HG03565 (cell line): Measurements from ENCODE around the gene GGT5.
"Not testable (repeated sequence)": the region's sequence is repeated elsewhere in the genome, so short reads cannot be mapped to it uniquely, and the experiment has no call there.

Experiments used
- ATAC-seq: cut with Tn5 transposase; IDR thresholded peaks from one replicate; pipeline ENCODE4 v1.9.1; 2021; ENCODE audit warnings: mild to moderate bottlenecking, moderate library complexity; ENCODE audit not compliant: unreplicated experiment

The GGT5 gene

GRCh38 chr22:24185501-24186351 is 59.2 kb downstream of the GGT5 start:
- ATAC-seq, result no peak

- no peak for ATAC-seq
Observed at GRCh38 chr22:24185001-24185500, 59.8 kb downstream of the GGT5 start.

- no peak for ATAC-seq
Observed at GRCh38 chr22:24184057-24184798, 60.7 kb downstream of the GGT5 start.

GRCh38 chr22:24183321-24184031 is 61.4 kb downstream of the GGT5 start:
- ATAC-seq, result no peak

- not testable (repeated sequence) for ATAC-seq
Observed at GRCh38 chr22:24182900-24183246, 62.0 kb downstream of the GGT5 start.

- no peak for ATAC-seq
Observed at GRCh38 chr22:24181996-24182899, 62.6 kb downstream of the GGT5 start.

- no peak for ATAC-seq
Observed at GRCh38 chr22:24181088-24181995, 63.5 kb downstream of the GGT5 start, which contains the start of gene SUSD2. Gene SUSD2 (plus strand): TSS chr22:24181487. CDS start chr22:24181520, 33 bp downstream.

- no peak for ATAC-seq
Observed at GRCh38 chr22:24180316-24181087, 64.4 kb downstream of the GGT5 start.

GRCh38 chr22:24179478-24180210 is 65.2 kb downstream of the GGT5 start:
- ATAC-seq, result no peak

- no peak for ATAC-seq
Observed at GRCh38 chr22:24178502-24179440, 66.1 kb downstream of the GGT5 start.

- no peak for ATAC-seq
Observed at GRCh38 chr22:24178021-24178431, 66.9 kb downstream of the GGT5 start.

- no peak for ATAC-seq
Observed at GRCh38 chr22:24177456-24177855, 67.4 kb downstream of the GGT5 start.

- ATAC-seq, result no peak
Observed at GRCh38 chr22:24177045-24177444, 67.8 kb downstream of the GGT5 start.

GRCh38 chr22:24176630-24177029 is 68.3 kb downstream of the GGT5 start:
- no peak for ATAC-seq

GRCh38 chr22:24176040-24176439 is 68.8 kb downstream of the GGT5 start:
- ATAC-seq, result no peak

- no peak for ATAC-seq
Observed at GRCh38 chr22:24175160-24175808, 69.6 kb downstream of the GGT5 start.
